ENCODE measurements around the gene CISD1. TPM values are rescaled to one million over a fixed set of nuclear protein-coding genes. Genes with fewer than 3 reads are reported as not detected.

The CISD1 gene
- total and polyA plus RNA-seq, 2 donors (not counting 3 experiments of a cell fraction or from before 2014, with no cell fraction given): 25.5 to 53.0 TPM

DNA sequence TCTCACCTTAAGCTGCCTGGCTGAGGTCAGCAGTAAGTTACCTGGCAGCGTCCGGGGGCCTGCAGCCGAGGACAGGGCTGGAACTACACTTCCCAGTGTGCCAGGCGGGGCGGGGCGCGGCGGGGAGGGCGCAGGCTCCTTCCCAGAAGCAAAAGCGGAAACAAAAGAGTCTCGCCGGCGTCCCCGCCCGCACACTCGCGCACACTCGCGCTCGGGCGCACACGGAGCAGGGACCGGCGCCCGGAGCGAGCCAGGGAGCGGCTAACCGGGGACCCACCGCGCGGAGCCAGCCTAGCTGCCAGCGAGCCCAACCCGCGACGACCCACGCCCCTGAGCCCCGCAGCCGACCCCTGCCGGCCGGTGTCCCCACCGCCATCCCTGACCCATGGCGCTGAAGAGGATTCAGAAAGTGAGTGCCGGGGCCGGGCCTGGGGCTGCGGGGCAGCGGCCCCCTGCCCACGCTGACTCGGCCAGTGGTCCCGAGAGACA is 65.9 kb downstream of the CISD1 start, which contains the start of gene UBE2D1:
Gene UBE2D1, plus strand, starts transcription at position 190 of the 489 bp plus-strand sequence. Its CDS starts 196 bp downstream, at position 386.
- H3K4me3 ChIP-seq (replicated peaks in 1 of 3; ENCODE audit: insufficient read depth in 1 of 3, low read depth in 1 of 3, low read length in 3 of 3): peak within 1 kb of the TSS; percentile 65 to 82 (median 73)
- H3K4me2 ChIP-seq (ENCODE audit: insufficient read depth, low read length): peak within 1 kb of the TSS; percentile 87
- H3K27ac ChIP-seq (ENCODE audit: insufficient read depth, low read depth, low read length): peak within 1 kb of the TSS; percentile 48
- intact Hi-C loops (cut with micrococcal nuclease) (loop anchor here (1.0 kb wide), 2 partner anchors 50 to 66 kb away; partner anchors contain the start of genes CISD1 and TFAM), dilution Hi-C loops (cut with MboI; ENCODE audit: extremely low pct_ligation_motif_present, low sequenced_read_pairs) (no loop called here)
- H2AFZ ChIP-seq (ENCODE audit: low read depth, low read length): peak within 1 kb of the TSS; percentile 94
- FAIRE-seq (peak; percentile 74), DNase-seq (ENCODE audit: low read depth, low spot score) (peak; percentile 69)
- BruUV-seq (replicated peaks): no TSS peak
- ChIA-PET POLR2A (interaction anchor here (0.6 to 1.4 kb wide), 3 partner anchors 50 to 245 kb away, joined by 3 to 6 read pairs (median 6); partner anchors contain the start of genes CISD1, IPMK and TFAM), CTCF (interaction anchor here (0.8 to 1.2 kb wide), 3 partner anchors 35 to 60 kb away, joined by 3 to 4 read pairs (median 3); no protein-coding TSS in a partner anchor)
- peaks cover 30% of the 10 kb centered on the region for H3K79me2 ChIP-seq (ENCODE audit: control insufficient read depth, insufficient read depth, low read length)
- H3K36me3 ChIP-seq (ENCODE audit: control insufficient read depth in 2 of 2, extremely low read depth in 1 of 2, insufficient read depth in 2 of 2, low read length in 2 of 2): no peaks in the 10 kb centered on the region
- H3K9me1 ChIP-seq (replicated peaks; ENCODE audit: control insufficient read depth, extremely low read depth, insufficient read depth, low read length): no peaks in the 10 kb centered on the region
- no peaks in the 10 kb centered on the region for H4K20me1 ChIP-seq (replicated peaks; ENCODE audit: control insufficient read depth, extremely low read depth, insufficient read depth, low read length)
- TF ChIP-seq, protein P1, sequence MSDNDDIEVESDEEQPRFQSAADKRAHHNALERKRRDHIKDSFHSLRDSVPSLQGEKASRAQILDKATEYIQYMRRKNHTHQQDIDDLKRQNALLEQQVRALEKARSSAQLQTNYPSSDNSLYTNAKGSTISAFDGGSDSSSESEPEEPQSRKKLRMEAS (IDR thresholded peaks at IDR 0.05; ENCODE audit: insufficient read depth, insufficient read length): no peak
- TF ChIP-seq FOS (IDR thresholded peaks at IDR 0.05; ENCODE audit: borderline replicate concordance, insufficient read depth, low read length): no peak
- peak; percentile 92 for TF ChIP-seq POLR2AphosphoS5 (IDR thresholded peaks at IDR 0.05; ENCODE audit: insufficient read depth, low read depth, low read length)
- TF ChIP-seq CTCF (IDR thresholded peaks at IDR 0.05; ENCODE audit: extremely low read depth in 1 of 2, insufficient read depth in 1 of 2, low read depth in 1 of 2, low read length in 2 of 2): no peak
- TF ChIP-seq GATA2 (IDR thresholded peaks at IDR 0.05; ENCODE audit: insufficient read depth, insufficient read length, low read depth, low read length): no peak
- TF ChIP-seq EZH2 (IDR thresholded peaks at IDR 0.05; ENCODE audit: borderline replicate concordance, low read depth, low read length, severe bottlenecking): no peak
- peak; percentile 92 for TF ChIP-seq POLR2A (IDR thresholded peaks at IDR 0.05; ENCODE audit: low read depth, low read length)
- TF ChIP-seq MYC (IDR thresholded peaks at IDR 0.05; ENCODE audit: low read depth, low read length): no peak
- H3K27me3 ChIP-seq (ENCODE audit: control insufficient read depth in 2 of 2, insufficient read depth in 2 of 2, low read length in 2 of 2): peaks cover 16 to 23% of the 10 kb centered on the region in 2 experiments
- H3K4me1 ChIP-seq (ENCODE audit: control insufficient read depth, extremely low read depth, insufficient read depth, low read length): peaks cover 5% of the 10 kb centered on the region
- H3K9ac ChIP-seq (replicated peaks; ENCODE audit: extremely low read depth, insufficient read depth, low read length): peak within 1 kb of the TSS; percentile 82
- H3K9me3 ChIP-seq (replicated peaks; ENCODE audit: control insufficient read depth, insufficient read depth, low read length): no peaks in the 10 kb centered on the region
